Superior temporal gyrus (tissue), 1 donor: Measurements from ENCODE around the gene WWOX.

ENCODE experiments used
- DNase-seq: peaks from one replicate; pipeline ENCODE4 v3.0.0-alpha.2; 2016; ENCODE audit errors: extremely low spot score

The WWOX gene

GRCh38 chr16:78796221-78796866, 696.9 kb downstream of the WWOX start:
- DNase-seq: peak; percentile 66

- DNase-seq: no peak
These were observed 700.0 kb downstream of the WWOX start for GRCh38 chr16:78799429-78799828.

GRCh38 chr16:78800523-78800922, 701.1 kb downstream of the WWOX start:
- DNase-seq: no peak

GRCh38 chr16:78804058-78804735, 704.7 kb downstream of the WWOX start:
- no peak for DNase-seq

- no peak for DNase-seq
These were observed 706.1 kb downstream of the WWOX start for GRCh38 chr16:78805556-78805955.

GRCh38 chr16:78811247-78811646, 711.8 kb downstream of the WWOX start:
- no peak for DNase-seq

GRCh38 chr16:78812582-78812981, 713.1 kb downstream of the WWOX start:
- DNase-seq: no peak

GRCh38 chr16:78813661-78814311, 714.3 kb downstream of the WWOX start:
- DNase-seq: no peak

GRCh38 chr16:78815713-78816112, 716.3 kb downstream of the WWOX start:
- DNase-seq: no peak

GRCh38 chr16:78816499-78817195, 717.2 kb downstream of the WWOX start:
- no peak for DNase-seq

- no peak for DNase-seq
These were observed 717.8 kb downstream of the WWOX start for GRCh38 chr16:78817200-78817739.

- DNase-seq: no peak
These were observed 721.9 kb downstream of the WWOX start for GRCh38 chr16:78821335-78821734.

GRCh38 chr16:78822509-78822908, 723.1 kb downstream of the WWOX start:
- DNase-seq: no peak

GRCh38 chr16:78823027-78823426, 723.6 kb downstream of the WWOX start:
- DNase-seq: no peak

- no peak for DNase-seq
These were observed 729.8 kb downstream of the WWOX start for GRCh38 chr16:78829280-78829679.

- DNase-seq: no peak
These were observed 731.1 kb downstream of the WWOX start for GRCh38 chr16:78830599-78830998.

- DNase-seq: no peak
These were observed 732.6 kb downstream of the WWOX start for GRCh38 chr16:78832100-78832499.

GRCh38 chr16:78836802-78837491, 737.5 kb downstream of the WWOX start:
- no peak for DNase-seq

GRCh38 chr16:78837706-78838105, 738.3 kb downstream of the WWOX start:
- no peak for DNase-seq

GRCh38 chr16:78838276-78838675, 738.8 kb downstream of the WWOX start:
- no peak for DNase-seq

GRCh38 chr16:78842950-78843349, 743.5 kb downstream of the WWOX start:
- no peak for DNase-seq

GRCh38 chr16:78843978-78844377, 744.5 kb downstream of the WWOX start:
- DNase-seq: no peak
